T-helper 1 cell treated with Interleukin-12 subunit alpha and Interleukin-12 subunit beta and Interleukin-4 antibody, amounts not matched to agents 30 ng/mL and 1 ng/mL, for 36 hours (primary cell): Measurements from ENCODE around the gene WBP1L. TPM values are rescaled to one million over a fixed set of nuclear protein-coding genes. Genes with fewer than 3 reads are reported as not detected.
"Not testable (repeated sequence)": the region's sequence is repeated elsewhere in the genome, so short reads cannot be mapped to it uniquely, and the experiment has no call there.

Source experiments
- intact Hi-C: fragments of 100-400 bp; cut with micrococcal nuclease; formaldehyde crosslinking; loops from one replicate; pipeline ENCODE4 v1.15.1; 2024
- total RNA-seq: library from RNA; stranded (reverse); gene quantifications from 2 replicates; pipeline ENCODE4 v1.2.3, GENCODE V29; 2022

Gene WBP1L
- total RNA-seq, 1 donor from 2014 or later = 35.9 TPM

GRCh38 chr10:102801978-102802377 is 58.2 kb downstream of the WBP1L start:
- intact Hi-C loops = loop anchor here (5.0 kb wide), 2 partner anchors 35 to 50 kb away; no protein-coding TSS in a partner anchor

DNA sequence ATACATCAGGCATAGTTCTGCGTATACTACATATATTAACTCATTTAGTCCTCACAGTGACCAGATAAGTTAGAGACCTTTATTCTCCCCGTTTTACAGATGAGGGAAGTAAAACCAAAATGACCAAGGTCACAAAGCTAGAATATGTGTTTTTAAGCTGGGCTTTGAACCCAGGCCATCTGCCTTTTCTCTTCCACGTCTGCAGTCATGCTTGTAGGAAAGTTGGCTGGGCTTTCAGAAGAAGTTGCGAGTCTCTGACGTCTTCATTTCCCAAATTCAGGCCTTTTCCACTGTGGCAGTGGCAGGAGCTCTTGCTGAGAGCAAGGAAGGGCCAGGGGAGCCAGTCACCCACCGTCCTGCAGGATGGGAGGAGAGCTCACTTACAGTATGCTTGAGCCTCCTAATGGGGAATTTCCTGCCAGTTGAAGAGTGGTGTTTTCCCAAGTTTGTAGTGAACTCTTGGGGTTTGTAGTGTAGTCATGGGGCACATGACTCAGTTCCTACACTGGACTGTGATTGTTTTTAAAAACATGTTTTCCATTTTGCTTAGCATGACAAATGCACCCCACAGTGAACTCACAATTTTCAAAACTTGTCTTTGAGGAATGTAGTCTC is 59.3 kb downstream of the WBP1L start:
- intact Hi-C loops = loop anchor here (5.0 kb wide), 2 partner anchors 36 to 51 kb away; no protein-coding TSS in a partner anchor

DNA sequence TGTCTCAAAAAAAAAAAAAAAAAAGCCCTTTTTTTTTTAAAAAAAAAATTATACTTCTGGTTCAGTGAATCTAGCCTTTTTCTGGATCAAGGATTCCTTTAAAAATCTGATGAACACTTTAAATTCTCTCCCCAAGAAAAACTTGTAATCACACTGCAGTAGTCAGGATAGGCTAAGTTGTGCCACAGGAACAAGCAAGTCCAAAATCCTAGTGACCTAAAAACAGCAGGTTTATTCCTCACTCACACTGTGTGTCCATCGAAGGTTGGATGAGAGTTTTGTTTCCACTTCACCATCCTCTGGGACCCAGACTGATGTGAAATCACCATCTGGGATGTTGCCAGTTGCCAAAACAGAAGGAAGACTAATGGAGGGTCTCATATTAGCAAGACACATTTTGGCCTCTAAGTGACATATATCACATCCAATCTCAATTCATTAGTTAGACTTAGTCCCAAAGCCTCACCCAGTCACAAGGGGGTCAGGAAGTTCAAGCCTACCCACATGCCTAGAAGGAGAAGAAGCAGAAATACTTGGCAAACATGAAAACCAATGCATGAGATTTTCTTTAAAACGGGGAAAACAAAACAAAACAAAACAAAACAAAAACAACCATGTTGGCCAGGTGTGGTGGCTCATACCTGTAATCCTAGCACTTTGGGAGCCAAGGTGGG is 60.8 kb downstream of the WBP1L start:
- intact Hi-C loops = loop anchor here (5.0 kb wide), 2 partner anchors 37 to 52 kb away; no protein-coding TSS in a partner anchor

DNA sequence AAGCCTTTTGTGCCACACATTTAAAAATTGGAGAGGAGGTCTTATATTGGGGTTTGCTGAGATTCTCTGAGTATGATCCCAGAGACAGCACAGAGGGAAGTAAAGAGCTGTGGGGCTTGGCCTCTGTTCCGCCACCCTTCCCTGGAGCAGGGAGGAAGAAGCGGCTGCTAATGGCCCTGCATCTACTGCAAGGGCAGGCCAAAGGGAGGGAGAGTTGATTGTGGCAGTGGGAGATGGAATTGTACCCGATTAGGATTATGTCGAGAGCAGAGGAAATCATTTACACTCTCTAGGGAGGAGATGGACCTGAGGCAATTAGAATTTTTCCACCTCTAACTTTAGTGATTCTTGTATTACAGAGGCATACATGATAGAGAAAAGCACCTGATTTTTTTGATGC is 64.6 kb downstream of the WBP1L start:
- intact Hi-C loops = no loop called here

- intact Hi-C loops = no loop called here
These were observed 67.6 kb downstream of the WBP1L start for GRCh38 chr10:102811346-102811745.

DNA sequence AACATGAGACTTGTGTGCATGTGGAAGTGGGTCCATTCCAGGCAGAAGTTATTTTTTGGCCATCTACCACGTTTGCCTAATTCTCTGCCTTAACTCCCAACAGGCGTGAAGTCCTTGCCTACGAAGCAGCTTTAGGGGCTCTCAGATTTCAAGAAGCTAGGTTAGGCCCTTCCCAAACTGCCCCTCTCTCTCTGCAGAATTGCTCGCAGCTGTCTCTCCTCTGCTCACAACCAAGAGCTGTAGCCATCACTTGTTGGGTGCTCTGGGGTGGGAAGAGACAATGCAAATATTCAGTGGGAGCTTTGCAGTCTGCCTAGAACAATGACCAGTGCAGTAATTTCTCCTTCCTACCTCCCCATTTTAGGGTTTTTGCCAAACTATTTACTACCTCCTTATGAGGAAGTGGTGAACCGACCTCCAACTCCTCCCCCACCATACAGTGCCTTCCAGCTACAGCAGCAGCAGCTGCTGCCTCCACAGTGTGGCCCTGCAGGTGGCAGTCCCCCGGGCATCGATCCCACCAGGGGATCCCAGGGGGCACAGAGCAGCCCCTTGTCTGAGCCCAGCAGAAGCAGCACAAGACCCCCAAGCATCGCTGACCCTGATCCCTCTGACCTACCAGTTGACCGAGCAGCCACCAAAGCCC is 68.6 kb downstream of the WBP1L start:
- intact Hi-C loops = no loop called here

DNA sequence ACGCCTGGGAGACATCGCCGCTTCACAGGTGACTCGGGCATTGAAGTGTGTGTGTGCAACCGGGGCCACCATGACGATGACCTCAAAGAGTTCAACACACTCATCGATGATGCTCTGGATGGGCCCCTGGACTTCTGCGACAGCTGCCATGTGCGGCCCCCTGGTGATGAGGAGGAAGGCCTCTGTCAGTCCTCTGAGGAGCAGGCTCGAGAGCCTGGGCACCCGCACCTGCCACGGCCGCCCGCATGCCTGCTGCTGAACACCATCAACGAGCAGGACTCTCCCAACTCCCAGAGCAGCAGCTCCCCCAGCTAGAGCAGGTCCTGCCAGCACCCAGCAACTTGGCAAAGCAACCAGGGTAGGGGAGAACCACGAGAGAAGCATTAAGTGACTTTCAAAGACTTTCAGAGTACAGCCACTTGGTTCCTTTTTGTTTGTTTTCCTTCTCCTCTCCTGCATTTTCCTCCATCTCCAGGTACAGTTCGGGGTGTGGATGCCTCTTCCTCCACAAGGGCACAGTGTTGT is 69.3 kb downstream of the WBP1L start:
- intact Hi-C loops = no loop called here

DNA sequence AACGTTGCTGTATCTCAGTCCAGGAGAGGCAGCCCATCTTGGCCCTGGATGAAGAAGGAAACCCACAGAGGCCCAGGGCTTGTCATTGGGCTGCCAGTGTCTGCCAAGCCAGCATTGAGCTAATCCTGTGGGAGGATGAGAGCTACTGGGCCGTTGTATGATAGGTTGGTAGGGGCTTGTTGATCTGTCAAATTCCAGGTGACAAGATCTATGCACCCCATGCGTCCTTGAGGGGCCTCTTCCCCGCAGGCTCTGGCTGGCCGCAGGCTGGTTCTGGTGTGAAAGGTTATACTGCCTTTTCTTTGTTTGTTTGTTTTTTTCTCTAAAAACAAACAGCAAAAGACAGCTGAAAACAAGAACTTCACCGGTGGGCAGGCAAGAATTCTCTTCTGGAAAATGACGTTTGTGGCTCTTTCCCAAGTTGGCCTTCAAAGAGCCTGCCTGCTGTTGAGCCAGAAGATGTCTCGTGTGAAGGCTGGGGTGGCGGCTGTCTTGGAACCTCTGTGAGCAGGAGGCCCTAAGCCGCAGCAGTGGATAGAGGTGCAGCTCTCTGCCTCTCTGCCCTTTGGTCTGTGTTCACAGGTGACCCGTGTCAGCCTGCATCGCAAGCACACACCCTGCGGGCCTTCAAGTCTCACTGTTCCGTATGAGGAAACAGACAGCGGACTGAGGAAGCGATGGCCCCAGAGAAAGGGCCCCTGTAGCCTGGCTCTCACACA is 70.1 kb downstream of the WBP1L start:
- intact Hi-C loops = no loop called here

DNA sequence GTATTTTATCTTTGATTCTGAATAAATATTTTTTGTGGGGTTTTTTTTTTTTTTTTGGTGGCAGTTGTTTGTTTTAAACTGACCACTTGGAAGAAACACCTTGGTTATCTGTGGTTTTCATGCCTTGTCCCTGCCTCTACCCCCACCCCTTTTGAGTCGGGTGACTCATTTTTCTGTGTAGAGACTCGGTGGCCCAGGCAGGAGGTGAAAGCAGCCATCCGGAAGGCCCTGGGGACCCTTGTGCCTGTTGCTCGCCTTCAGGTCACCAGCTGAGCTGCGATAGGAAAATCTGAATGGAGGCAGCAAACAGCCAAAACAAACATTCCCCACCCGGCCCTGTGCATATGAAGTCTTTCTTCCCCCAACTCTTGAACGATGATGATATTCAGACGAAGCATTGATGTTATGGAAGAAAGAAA is 70.7 kb downstream of the WBP1L start:
- intact Hi-C loops = no loop called here

- intact Hi-C loops = no loop called here
These were observed 71.3 kb downstream of the WBP1L start for GRCh38 chr10:102814873-102815661.

- intact Hi-C loops = no loop called here
These were observed 72.2 kb downstream of the WBP1L start for GRCh38 chr10:102815790-102816549.

GRCh38 chr10:102817175-102817574 is 73.4 kb downstream of the WBP1L start:
- intact Hi-C loops = no loop called here

- intact Hi-C loops = no loop called here
These were observed 75.3 kb downstream of the WBP1L start for GRCh38 chr10:102819054-102819453.

DNA sequence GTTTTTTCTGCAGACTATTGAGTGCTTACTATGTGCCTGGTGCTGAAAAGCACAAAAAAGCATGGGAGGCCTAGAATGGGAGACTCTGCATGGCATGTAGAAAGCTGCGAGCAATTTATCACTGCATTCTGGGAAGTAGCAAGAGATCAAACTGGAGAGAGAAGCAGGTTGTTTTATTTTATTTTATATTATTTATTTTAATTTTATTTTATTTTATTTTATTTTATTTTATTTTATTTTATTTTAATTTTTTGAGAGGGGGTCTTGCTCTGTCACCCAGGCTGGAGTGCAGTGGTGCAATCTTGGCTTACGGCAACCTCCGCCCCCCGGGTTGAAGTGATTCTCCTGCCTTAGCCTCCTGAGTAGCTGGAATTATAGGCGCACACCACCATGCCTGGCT is 76.3 kb downstream of the WBP1L start:
- intact Hi-C loops = not testable (repeated sequence)

DNA sequence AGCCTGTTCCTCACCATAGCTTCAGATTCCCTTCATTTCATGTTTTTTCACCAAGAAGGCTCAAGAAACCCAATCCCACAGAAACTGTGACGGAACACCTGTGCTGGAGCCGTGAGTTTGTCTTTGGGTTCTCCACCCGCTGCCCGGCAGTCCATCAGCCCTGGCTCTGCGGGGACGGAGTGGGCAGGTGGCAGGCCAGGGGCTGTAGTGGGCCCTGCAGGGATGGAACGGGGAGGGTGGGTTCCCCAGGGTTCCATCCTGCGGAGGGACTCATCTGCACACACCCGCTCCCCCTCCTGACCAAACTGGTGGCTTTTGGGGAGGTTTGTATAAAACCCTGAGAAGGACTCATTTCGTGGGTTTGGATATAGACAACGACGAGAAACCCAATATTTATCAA is 78.5 kb downstream of the WBP1L start:
- intact Hi-C loops = no loop called here

DNA sequence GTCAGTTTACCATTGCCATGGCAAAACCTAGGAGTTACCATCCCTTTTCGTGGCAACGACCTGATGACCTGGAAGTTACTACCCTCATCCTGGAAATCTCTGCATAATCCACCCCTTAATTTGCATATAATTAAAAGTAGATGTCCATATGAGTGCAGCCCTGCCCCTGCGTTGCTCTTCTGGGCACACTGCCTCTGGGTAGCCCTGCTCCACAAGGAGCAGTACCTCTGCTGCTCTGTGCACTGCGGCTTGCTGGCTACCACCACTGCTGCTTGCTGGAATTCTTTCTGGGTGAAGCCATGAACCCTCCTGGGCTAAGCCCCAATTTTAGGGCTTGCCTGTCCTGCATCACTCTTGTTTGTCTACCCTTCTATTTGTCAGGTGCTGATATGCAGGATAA is 80.9 kb downstream of the WBP1L start:
- intact Hi-C loops = no loop called here

DNA sequence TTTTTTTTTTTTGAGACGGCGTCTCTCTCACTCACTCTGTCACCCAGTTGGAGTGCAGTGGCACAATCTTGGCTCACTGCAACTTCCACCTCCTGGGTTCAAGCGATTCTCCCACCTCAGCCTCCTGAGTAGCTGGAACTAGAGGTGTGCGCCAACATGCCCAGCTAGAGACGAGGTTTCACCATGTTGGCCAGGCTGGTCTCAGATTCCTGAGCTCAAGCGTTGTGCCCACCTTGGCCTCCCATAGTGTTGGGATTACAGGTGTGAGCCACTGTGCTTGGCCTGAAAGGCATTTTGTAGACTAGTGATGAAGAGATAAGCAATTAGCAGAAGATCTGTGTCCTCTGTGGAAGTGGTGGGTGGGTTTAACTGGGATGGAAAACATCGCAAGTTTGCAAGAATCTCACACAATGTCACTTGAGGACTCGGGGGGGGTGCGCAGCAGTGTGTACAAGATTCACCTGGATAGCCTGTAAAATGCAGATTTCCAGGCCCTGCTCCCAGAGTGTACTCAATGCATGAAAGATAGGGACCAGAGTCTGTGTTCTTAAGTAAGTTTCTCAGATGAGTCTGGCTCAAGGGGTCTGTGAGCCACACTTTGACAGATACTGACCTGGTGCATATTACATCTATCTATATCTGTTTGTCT is 82.5 kb downstream of the WBP1L start:
- intact Hi-C loops = no loop called here

- intact Hi-C loops = no loop called here
These were observed 83.8 kb downstream of the WBP1L start for GRCh38 chr10:102827597-102827975.

- intact Hi-C loops = no loop called here
These were observed 87.7 kb downstream of the WBP1L start for GRCh38 chr10:102831322-102832071.
